SK-N-MC (cell line): ENCODE data around the gene KLF14.
"Not testable (repeated sequence)": the region's sequence is repeated elsewhere in the genome, so short reads cannot be mapped to it uniquely, and the experiment has no call there.

ENCODE experiments used
- DNase-seq: peaks from one replicate; pipeline ENCODE4 v3.0.0-alpha.2; 2011; ENCODE audit warnings: low read depth, low spot score
- H3K27ac ChIP-seq: fragments of 200-600 bp; sonication (generic); 2 replicates; pipeline ENCODE4 v1.5.1; 2016; ENCODE audit warnings: mixed run types
- H3K36me3 ChIP-seq: fragments of 200-600 bp; sonication (generic); 2 replicates; pipeline ENCODE4 v1.6.1; 2017; ENCODE audit warnings: antibody characterized with exemption, low read length, mixed read lengths; ENCODE audit not compliant: insufficient read depth
- H3K4me3 ChIP-seq: fragments of 200-600 bp; sonication (generic); 2 replicates; pipeline ENCODE4 v1.5.1; 2016
- H3K9ac ChIP-seq: fragments of 200-600 bp; sonication (generic); 2 replicates; pipeline ENCODE4 v1.8.0; 2017; ENCODE audit warnings: mixed run types, mixed read lengths; ENCODE audit not compliant: insufficient read length
- H3K9me3 ChIP-seq: fragments of 200-600 bp; sonication (generic); 2 replicates; pipeline ENCODE4 v1.6.1; 2017; ENCODE audit warnings: low read depth, mild to moderate bottlenecking, antibody characterized with exemption, low read length, moderate library complexity, mixed read lengths
- EZH2 ChIP-seq: fragments of 200-600 bp; sonication (generic); IDR thresholded peaks from one replicate; pipeline ENCODE4 v1.6.1; 2017; ENCODE audit warnings: antibody characterized with exemption
- FOXP2 ChIP-seq: optimal IDR thresholded peaks from 2 replicates; pipeline ENCODE3; 2011; ENCODE audit warnings: mild to moderate bottlenecking, moderate library complexity; ENCODE audit not compliant: insufficient read depth; ENCODE audit errors: extremely low read length, control extremely low read depth
- POLR2AphosphoS5 ChIP-seq: IDR thresholded peaks from 2 replicates; pipeline ENCODE4 v1.6.1; 2012; ENCODE audit warnings: mild to moderate bottlenecking, low read depth, low read length, borderline replicate concordance

KLF14 gene

DNA sequence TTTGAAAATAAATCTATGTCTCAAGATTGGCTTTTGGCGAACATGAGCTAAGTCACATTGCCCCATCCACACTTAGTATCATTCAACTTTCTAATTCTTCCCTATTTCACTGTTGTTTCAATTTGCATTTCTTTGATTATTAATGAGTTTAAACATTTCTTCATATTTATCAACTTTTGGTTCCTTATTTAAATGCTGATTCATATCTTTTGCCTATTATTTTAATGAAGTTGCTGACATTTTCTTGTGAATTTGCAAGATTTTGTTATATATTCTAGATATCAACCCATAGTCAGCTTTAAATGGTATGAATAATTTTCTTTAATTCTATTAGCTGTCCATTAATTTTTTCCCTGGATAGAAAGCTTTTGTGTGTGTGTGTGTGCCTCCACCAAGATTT is 33.2 kb downstream of the KLF14 start:
- Histone ChIP-seq H3K27ac (no peak overlapping the region), H3K9me3 (no peaks in the 10 kb centered on the region), H3K9ac (no peak overlapping the region), H3K36me3 (no peaks in the 10 kb centered on the region), H3K4me3 (no peak overlapping the region)
- TF ChIP-seq FOXP2 = no peak
- no peak for TF ChIP-seq POLR2AphosphoS5
- TF ChIP-seq EZH2 = no peak
- no peak for DNase-seq

GRCh38 chr7:130699686-130700085 is 34.3 kb downstream of the KLF14 start:
- H3K36me3 ChIP-seq = no peaks in the 10 kb centered on the region
- H3K4me3 ChIP-seq = no peak overlapping the region
- no peak overlapping the region for H3K27ac ChIP-seq
- no peak overlapping the region for H3K9ac ChIP-seq
- TF ChIP-seq POLR2AphosphoS5 (no peak), FOXP2 (no peak), EZH2 (no peak)
- no peaks in the 10 kb centered on the region for H3K9me3 ChIP-seq
- no peak for DNase-seq

DNA sequence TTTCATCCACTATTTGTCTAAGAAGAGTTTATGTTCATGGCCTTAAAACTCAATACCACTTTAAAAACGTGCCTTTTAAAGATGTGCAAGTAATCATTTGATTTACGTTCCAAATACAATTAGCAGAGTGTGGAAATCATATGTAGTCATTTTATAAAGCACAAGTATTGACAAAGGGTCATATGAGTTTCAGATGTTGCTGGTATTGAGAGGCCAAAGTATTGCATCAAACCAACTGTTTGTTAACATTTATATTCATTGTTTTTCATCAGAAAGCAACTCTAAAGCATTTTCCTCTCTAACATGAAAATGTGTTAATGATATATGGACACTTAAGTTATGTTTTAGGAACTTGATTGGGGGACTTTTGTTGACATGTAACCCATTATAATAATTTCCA is 36.2 kb downstream of the KLF14 start:
- no peak for TF ChIP-seq FOXP2
- Histone ChIP-seq H3K36me3 (no peaks in the 10 kb centered on the region), H3K27ac (no peak overlapping the region), H3K9ac (no peak overlapping the region), H3K9me3 (no peaks in the 10 kb centered on the region), H3K4me3 (no peak overlapping the region)
- DNase-seq = no peak

DNA sequence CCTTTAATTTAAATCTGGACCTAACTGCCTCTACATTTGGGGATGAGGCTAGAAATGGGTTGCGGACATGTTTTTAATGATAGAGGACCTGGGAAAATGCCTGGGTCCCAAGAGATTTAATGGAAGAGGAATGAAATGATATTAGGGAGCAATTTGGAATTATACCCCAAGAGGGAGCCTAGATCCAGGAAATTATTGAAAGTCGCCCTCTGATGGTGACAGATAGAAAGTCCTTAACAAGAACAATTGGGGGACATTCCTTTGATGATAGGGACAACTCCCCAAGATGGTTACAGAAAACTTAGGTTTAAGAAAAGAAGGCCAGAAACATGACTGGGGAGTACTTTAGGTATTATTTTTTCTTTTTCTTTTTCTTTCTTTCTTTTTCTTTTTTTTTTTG is 38.2 kb downstream of the KLF14 start:
- H3K27ac ChIP-seq = no peak overlapping the region
- TF ChIP-seq FOXP2 (no peak), EZH2 (no peak), POLR2AphosphoS5 (no peak)
- DNase-seq = peak; percentile 24
- no peak overlapping the region for H3K9ac ChIP-seq
- no peak overlapping the region for H3K4me3 ChIP-seq
- H3K9me3 ChIP-seq = no peaks in the 10 kb centered on the region
- no peaks in the 10 kb centered on the region for H3K36me3 ChIP-seq

GRCh38 chr7:130692396-130692795 is 41.6 kb downstream of the KLF14 start:
- not testable (repeated sequence) for H3K27ac ChIP-seq, H3K9me3 ChIP-seq, DNase-seq, H3K4me3 ChIP-seq, H3K36me3 ChIP-seq, H3K9ac ChIP-seq

DNA sequence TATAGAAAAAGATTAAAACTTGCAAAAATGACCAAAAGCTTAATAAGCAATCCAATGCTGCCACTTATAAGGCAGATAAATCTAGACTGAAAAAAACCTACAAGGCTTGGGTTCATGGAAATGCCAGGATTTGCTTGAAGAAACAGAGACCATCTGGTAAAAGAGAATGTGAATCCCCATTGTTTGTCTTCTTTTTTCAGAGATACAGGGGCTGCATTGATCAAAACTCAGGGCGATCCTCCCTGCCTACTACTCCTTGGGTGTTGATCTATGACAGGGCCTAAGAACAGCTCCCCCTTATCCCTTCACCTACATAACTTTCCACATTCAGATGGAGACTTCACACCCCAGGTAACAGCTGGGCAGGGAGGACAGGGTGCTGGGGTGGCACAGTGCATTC is 44.3 kb downstream of the KLF14 start:
- H3K36me3 ChIP-seq = no peaks in the 10 kb centered on the region
- DNase-seq = no peak
- H3K9me3 ChIP-seq = no peaks in the 10 kb centered on the region
- no peak overlapping the region for H3K27ac ChIP-seq
- H3K4me3 ChIP-seq = no peak overlapping the region
- TF ChIP-seq FOXP2 = no peak
- no peak for TF ChIP-seq EZH2
- TF ChIP-seq POLR2AphosphoS5 = no peak
- H3K9ac ChIP-seq = no peak overlapping the region

- Histone ChIP-seq H3K9me3 (no peaks in the 10 kb centered on the region), H3K4me3 (no peak overlapping the region), H3K9ac (no peak overlapping the region), H3K36me3 (no peaks in the 10 kb centered on the region), H3K27ac (no peak overlapping the region)
- no peak for DNase-seq
- no peak for TF ChIP-seq EZH2
- TF ChIP-seq POLR2AphosphoS5 = no peak
- TF ChIP-seq FOXP2 = no peak
Measured at GRCh38 chr7:130683026-130683425, 51.0 kb downstream of the KLF14 start.
